C4-2B (cell line): Measurements from ENCODE around the gene TOR4A.

Source experiments
- ZFX ChIP-seq: fragments of 450-650 bp; IDR thresholded peaks from 2 replicates; pipeline ENCODE4 v1.6.1; 2017
- TF ChIP-seq, protein P1 (sequence below): fragments of 450-650 bp; conservative IDR thresholded peaks from 2 replicates; pipeline ENCODE4 v1.5.1; 2017; ENCODE audit warnings: mild to moderate bottlenecking

DNA sequence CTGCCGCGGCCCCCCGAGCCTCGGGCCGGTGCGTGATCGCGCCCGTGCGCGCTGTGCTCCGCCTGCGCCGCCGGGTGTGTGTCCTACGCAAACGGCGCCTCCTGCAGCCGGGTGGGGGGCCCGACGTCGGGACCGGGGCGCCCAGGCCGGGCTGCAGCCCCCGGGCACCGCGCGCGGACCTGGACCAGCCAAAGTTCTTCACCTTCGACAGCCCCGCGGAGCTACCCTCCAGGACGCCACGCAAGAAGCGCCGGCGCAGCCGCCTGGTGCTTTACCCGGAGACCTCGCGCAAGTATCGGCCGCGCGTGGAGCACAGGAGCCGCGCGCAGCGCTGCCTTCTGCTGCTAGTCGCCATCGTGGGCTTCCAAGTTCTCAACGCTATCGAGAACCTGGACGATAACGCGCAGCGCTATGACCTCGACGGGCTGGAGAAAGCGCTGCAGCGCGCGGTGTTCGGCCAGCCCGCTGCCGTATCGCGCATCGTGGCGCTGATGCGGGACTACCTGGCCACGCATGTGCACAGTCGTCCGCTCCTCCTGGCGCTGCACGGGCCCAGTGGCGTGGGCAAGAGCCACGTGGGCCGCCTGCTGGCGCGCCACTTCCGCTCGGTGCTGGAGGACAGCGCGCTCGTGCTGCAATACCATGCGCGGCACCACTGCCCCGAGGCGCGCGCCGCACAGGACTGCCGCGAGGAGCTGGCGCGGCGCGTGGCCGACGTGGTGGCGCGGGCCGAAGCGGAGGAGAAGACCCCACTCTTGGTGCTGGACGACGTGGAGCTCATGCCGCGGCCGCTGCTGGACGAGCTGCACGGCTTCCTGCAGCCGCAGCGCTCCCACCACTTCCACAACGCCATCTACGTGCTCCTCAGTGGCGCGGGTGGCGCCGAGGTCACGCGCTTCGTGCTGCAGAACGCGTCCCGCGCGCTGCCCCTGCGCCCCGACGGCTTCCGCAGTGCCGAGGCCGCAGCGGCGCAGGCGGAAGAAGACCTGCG, 1.5 kb downstream of the TOR4A start:
- TF ChIP-seq, protein P1, sequence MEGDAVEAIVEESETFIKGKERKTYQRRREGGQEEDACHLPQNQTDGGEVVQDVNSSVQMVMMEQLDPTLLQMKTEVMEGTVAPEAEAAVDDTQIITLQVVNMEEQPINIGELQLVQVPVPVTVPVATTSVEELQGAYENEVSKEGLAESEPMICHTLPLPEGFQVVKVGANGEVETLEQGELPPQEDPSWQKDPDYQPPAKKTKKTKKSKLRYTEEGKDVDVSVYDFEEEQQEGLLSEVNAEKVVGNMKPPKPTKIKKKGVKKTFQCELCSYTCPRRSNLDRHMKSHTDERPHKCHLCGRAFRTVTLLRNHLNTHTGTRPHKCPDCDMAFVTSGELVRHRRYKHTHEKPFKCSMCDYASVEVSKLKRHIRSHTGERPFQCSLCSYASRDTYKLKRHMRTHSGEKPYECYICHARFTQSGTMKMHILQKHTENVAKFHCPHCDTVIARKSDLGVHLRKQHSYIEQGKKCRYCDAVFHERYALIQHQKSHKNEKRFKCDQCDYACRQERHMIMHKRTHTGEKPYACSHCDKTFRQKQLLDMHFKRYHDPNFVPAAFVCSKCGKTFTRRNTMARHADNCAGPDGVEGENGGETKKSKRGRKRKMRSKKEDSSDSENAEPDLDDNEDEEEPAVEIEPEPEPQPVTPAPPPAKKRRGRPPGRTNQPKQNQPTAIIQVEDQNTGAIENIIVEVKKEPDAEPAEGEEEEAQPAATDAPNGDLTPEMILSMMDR = no peak
- TF ChIP-seq ZFX = no peak
